GM21528 (cell line): Measurements from ENCODE around the gene FASTKD1.
"Not testable (repeated sequence)": the region's sequence is repeated elsewhere in the genome, so short reads cannot be mapped to it uniquely, and the experiment has no call there.

Experiments used
- ATAC-seq: cut with Tn5 transposase; IDR thresholded peaks from one replicate; pipeline ENCODE4 v1.9.1; 2021; ENCODE audit warnings: mild to moderate bottlenecking, moderate library complexity; ENCODE audit not compliant: unreplicated experiment, low FRiP score

FASTKD1 gene

DNA sequence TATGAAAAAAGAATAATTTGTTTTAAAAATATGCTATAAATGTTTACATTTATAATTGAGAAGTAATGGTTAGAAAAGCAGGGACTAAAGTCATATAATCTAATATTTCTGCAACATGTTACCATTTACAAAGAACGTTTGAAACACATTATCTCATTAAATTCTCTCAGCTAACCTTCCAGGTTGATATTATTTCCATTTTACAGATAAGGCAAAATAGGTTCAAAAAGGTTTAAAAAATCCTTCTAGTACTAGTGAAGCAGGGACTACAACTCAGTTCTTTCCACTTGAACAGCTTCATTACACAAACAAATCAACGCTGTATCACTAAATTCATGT is 875 bp downstream of the FASTKD1 start:
- ATAC-seq = no peak

DNA sequence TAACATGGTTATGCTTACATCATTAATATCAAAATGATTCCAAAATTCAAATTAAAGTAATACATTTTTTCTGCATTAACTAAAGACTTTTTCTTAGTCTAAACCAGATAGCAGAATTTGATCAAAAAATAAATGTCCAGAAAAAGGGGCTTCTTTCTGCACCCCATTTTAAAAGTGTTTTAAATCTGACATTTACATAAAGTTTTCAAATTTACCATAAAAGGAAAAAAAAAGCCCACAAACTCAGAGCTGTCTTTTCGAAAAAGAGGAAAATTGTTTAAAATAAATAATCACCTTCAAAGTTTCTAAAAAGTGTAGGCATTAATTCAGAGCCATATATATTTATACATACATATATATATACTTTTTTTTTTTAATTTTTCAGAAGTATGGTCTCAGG is 1.5 kb downstream of the FASTKD1 start:
- ATAC-seq = no peak

DNA sequence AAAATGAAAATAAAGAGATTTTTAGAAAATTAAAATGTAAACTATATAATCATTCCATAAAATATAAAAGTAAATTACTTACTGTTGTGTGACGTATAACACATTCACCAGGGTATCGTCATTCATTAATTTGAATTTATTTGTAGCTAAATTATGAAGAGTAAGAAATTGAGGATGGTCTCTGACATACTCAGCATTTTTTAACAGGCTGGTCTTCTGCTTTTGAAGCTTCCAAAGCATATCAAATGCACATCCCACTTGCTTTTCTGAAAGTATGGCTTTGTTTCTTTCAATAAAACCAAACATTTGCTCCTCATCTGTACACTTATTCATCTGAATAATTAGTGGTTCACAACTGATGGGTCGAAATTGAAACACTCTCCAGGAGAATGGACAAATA is 2.1 kb downstream of the FASTKD1 start:
- no peak for ATAC-seq

DNA sequence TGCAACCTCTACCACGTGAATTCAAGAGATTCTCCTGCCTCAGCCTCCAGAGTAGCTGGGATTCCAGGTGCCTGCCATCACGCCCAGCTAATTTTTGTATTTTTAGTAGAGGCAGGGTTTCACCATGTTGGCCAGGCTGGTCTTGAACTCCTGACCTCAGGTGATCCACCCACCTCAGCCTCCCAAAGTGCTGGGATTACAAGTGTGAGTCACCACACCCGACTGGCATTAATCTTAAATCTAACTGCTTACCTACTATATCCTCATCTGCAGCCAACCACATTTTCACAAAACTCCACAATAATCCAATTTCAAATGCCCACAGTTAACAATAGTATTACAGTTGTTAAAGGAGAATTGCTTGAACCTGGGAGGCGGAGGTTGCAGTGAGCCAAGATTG is 2.9 kb downstream of the FASTKD1 start:
- not testable (repeated sequence) for ATAC-seq

DNA sequence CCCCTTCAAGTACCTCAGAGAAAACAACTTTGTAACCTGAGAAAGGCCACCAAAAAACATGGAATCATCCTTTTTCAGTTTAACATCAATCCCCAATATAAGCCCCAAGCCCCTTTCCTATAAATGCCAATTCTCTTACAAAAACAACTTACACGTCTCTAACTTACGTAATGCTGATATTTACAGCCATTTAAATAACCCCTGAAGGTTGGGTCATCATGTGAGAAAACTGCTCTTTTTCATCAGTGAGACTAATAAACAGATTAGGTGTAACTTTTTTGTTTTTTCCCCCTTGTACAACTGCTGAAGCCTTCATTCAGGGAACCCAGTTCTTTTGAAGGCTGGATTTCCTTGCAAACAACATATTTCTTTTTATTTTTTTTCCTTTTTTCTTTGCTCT is 3.7 kb downstream of the FASTKD1 start:
- no peak for ATAC-seq

DNA sequence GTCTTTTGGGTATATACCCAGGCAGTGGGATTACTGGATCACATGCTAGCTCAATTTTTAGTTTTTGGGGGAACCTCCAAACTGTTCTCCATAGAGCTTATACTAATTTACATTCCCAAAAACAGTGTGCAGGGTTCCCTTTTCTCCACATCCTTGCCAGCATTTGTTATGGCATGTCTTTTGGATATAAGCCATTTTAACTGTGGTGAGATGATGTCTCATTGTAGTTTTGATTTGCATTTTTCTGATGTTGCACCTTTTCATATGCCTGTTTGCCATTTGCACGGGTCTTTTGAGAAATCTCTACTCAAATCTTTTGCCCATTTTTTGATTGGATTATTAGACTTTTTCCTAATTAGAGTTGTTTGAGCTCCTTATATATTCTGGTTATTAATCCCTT is 8.0 kb downstream of the FASTKD1 start:
- ATAC-seq = no peak

DNA sequence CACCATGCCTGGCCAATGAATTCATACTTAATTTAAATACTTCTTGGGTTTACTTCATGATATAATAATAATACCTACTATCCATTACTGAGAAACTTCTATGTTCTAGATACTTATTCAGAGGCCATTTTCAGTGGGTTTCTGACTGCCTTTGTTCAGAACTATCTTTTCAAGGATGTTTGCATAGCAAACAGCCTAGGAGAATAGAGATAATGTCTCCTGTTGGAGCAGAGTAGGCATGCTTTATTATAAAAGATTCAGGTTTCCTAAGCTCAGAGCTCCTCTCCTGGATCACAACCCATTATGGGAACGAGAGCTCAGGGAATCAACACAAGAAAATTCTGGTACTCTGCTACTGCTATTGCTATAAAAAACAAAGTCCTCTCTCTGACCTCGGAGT is 11.1 kb downstream of the FASTKD1 start:
- ATAC-seq = no peak

DNA sequence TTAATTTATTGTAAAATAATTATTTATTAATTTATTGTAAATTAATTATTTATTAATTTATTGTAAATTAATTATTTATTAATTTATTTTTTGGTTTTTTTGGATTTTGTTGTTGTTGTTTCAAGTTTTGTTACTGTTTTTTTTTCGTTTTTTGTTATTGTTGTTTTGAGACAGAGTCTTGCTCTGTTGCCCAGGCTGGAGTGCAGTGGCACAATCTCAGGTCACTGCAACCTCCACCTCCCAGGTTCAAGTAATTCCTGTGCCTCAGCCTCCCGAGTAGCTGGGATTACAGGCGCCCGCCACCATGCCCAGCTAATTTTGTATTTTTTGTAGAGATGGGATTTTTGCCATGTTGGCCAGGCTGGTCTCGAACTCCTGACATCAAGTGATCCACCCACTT is 11.6 kb downstream of the FASTKD1 start:
- ATAC-seq = not testable (repeated sequence)

DNA sequence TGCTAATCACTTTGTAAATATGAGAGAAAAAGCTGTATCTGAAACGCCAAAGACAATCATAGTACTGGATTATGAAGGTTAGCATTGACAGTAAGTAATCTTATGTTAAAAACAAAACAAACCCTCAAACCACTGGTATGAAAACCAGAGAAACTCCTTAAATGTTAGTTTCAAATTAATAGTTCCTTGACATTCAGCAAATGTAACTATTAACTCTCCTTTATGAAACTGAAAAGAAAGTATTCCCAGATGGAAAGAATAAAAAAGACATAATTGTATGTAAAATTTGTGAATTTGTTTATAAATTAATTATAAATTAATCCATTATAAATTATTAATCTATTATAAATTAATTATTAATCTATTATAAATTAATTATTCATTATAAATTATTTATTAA is 12.3 kb downstream of the FASTKD1 start:
- no peak for ATAC-seq

DNA sequence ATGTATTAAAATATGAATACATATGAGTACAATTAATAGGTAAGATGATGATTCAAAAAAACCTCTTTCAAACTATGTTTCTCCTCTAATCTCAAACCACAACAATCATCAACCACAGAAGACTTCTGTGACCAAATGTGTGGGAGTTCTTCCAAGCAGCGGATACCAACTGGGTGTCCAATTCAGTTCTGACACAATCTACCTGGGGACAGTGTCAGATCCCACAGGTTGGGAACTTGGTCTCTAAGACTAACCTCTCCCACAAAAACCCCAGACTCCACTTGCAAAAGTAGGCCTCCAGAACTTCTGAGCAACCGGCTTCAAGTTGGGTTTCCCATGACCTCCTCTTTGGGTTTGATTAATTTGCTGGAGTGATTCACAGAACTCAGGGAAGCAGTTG is 26.9 kb downstream of the FASTKD1 start:
- no peak for ATAC-seq

DNA sequence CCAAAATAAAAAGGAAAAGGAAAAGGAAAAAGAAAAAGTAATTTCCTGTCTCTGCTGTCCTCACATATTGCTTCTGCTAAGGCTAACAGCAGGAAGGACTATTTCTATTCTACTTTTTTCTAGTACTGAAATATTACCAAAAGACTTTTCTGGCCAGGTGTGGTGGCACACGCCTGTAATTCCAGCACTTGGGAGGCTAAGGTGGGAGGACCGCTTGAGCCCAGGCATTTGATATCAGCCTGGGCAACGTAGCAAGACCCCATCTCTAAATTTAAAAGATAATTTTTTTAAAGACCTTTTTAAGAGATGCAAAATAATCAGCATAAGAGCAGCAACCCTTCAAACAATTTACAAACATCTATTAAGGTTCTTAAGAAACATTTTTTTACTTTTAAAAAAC is 31.2 kb downstream of the FASTKD1 start:
- no peak for ATAC-seq

DNA sequence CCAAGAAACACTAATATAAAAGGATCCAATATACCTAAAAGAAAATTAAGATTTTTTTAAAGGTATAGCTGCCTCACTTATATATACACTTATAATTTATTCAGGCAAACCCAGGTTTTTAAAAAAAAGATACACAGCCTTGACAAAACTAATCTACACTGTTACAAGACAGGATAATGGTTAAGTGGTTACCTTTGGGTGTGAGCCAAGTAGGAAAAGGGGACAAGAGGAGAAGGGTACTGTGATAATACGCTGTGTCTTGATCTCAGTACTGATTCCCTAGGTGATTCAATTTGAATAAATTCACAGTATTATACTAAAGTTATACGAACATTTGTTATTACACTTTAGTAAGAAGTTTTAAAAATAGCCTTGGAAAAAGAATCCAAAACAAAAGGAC is 33.5 kb downstream of the FASTKD1 start:
- ATAC-seq = no peak

DNA sequence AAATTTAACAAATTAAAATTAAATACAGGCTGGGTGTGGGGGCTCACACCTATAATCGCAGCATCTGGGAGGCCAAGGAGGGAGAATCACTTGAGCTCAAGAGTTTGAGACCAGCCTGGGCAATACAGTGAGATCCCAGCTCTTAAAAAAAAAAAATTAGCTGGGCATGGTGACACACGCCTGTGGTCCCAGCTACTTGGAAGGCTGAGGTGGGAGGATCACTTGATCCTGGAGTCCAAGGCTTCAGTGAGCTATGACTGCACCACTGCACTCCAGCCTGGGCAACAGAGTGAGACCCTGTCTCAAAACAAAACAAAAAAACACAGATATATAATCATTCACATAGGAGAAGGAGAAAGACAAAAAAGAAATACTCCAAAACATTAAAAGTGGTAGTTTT is 34.2 kb downstream of the FASTKD1 start:
- not testable (repeated sequence) for ATAC-seq

DNA sequence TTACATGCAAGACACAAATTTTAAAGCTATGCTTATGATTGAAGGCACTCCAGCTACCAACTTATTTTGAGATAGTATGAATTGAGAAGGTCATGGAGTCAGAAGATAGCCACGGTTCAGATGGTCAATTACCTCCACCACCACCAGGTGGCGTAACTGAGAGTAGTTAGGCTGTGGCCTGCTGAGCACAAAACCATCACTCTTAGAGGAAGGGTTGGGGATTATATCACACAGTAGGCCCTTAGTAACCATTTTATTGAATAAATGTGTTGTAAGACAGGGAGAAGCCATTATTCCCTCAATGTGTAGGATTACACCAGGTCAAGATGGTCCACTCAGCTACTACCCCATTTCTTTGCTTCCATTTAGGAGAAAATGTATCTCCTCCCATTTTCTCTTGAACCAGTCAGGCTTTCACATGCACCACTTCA is 45.4 kb downstream of the FASTKD1 start:
- peak; percentile 76 for ATAC-seq

DNA sequence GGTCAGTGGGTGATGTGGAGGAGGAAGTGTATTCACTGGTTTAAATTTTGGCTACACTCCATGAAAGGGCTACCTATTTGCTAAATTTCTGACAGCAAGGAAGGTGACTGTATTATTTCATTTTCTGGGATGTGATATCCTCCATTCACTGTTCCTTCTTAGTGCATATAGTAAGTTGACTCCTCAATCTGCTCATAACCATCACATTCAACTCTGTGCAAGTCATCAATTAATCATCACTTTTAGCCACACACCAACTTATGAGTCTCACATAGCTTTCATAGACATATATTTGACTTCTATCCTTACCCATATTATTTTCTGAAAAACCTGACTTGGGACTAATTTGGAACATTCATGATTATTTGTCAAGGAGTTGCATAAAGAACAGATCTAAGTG is 47.2 kb downstream of the FASTKD1 start:
- ATAC-seq = no peak

DNA sequence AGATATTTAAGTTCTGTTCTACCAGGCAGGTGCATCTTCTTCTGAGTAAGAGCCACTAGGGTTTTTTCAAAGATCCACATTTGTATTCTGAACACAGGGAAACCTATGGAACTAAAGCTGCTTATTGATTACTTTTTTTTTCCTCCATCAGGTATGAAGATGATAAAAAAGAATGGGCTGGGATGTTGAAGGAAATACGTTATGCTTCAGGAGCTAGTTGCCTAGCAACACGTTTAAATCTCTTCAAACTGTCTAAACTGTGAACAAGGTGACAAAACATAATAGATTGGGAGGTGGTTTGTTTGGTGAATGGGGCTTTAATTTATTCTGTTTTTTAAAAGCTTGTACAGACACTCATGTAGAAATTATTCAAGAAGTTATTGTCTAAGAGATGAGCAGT is 48.2 kb downstream of the FASTKD1 start:
- ATAC-seq = no peak

DNA sequence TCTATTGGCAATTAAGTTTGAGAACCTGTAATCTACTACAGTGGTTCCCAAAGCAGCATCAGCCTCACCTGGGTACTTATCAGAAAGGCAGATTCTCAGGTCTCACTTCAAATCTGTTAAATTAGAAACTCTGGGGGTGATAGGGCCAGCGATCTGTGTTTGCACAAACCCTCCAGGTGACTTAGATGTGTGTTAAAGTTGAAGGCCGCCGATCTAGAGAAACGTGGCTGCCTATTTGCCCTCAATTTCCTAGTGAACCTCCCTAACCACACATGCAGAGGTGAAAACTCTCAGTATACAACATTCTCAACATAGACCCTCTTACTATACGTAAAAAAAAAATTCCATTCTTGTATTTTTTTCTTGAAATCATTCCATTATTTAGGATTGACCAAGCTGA is 50.0 kb downstream of the FASTKD1 start:
- ATAC-seq = no peak

DNA sequence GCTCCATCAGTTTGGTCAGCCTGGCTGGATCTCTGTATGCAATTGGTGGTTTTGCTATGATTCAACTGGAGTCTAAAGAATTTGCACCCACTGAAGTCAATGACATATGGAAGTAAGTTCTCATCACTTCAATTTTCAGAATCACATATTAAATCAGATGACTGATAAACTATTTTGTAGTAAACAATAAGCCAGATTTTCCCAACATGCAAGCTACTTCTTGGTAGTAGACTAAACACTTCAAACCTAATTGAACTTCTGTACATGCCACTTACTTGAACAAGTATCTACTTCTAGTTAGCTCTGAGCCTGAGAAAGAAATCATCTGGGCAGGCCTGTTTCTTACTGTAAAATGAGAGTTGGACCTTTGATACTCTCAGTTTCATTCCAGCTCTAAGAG is 52.8 kb downstream of the FASTKD1 start:
- ATAC-seq = no peak

DNA sequence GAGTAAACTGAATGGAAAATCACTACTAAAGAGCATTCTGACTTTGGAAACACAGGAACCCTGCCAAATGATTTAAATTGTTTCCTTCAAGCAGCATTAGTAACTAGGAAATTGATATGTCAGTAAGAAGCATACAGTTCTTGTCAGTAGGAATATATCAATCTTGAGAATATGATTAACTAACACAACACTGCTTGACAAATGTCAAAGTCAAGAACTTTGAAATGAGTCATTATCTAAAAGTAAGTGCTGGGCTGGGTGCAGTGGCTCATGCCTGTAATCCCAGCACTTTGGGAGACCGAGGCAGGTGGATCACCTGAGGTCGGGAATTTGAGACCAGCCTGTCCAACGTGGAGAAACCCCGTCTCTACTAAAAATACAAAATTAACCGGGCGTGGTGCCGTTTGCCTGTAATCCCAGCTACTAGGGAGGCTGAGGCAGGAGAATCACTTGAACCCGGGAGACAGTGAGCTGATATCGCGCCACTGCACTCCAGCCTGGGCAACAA is 57.1 kb downstream of the FASTKD1 start:
- not testable (repeated sequence) for ATAC-seq

DNA sequence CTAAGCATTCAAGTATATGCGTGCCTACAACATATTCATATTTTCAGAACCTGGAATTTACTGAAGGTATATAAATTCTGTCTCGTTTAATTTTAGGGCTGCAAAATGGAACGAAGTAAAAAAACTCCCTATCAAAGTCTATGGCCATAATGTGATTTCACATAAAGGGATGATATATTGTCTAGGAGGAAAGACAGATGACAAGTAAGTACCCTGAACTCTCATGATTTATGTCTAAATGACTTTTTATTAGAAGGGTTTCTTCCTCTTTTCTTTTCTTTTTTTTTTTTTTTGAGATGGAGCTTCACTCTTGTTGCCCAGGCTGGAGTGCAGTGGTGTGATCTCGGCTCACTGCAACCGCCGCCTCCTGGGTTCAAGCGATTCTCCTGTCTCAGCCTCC is 58.9 kb downstream of the FASTKD1 start:
- not testable (repeated sequence) for ATAC-seq

DNA sequence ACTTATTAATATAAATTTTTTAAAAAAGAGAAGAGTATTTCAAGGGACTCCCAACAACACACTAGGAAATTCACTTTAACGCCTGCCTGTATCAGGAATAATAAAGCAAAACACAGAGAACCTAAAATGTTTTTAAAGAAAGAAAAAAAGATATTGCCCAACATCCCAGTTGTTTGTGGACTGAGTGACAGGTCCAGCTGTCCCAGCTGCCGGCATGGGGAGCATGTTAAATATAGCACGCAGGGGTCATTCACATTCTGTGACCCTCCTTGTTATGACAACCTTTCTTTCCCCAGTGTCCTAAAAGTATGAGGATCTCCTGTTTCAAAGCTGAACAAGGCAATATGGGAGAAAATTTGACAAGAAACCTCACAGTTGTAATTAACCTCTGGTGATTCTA is 59.7 kb downstream of the FASTKD1 start:
- no peak for ATAC-seq

DNA sequence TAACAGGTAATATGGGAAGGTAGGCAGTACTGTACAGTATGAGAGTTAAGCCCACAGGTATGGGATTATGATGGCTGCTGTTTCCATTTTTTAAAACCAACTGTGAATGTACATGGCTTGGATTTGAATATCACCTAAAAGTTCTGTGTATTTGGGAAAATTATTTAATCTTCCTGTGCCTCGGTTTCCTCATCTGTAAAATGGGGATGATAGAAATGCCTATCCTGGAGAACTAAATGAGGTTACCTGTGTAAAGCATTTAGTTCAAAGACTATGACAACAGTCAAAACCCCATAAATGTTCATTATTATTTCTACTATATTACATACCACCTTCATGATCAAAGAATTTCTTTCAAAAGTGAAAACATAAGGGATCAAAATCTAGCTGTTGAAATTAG is 60.6 kb downstream of the FASTKD1 start:
- no peak for ATAC-seq

DNA sequence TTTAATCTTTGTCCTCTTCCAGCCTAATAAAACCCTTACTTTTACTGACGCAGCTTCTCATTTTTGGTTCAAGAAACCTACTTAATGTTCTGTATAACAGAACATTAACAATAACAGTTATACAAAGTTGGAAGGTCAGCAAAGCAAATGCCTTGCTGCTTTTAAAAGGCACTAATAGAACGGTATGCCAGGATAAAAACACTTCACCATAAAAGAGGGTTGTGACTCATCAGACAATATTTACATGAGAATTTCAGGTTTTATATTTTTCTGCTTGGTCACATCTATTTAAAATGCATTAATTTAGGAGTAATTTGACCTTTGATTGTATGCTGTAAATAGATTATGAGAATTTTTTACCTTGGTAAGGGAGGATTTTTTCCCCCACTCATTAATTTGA is 61.1 kb downstream of the FASTKD1 start:
- ATAC-seq = no peak
